Endothelial cell of umbilical vein (primary cell): Measurements from ENCODE around the gene TNFRSF1A. TPM values are rescaled to one million over a fixed set of nuclear protein-coding genes. Genes with fewer than 3 reads are reported as not detected.

Experiments
- BruUV-seq: library from RNA; stranded (reverse); fragments of 400-500 nt; replicated peaks from 2 replicates; lab custom pipeline; 2021; lab: Mats Ljungman, UMichigan
- CTCF ChIA-PET: fragments of 300-600, 350-600 bp; sonication (Branson Sonifier 250); formaldehyde crosslinking; loops from one replicate; lab custom pipeline; 2021; ENCODE audit warnings: antibody characterized with exemption, inconsistent platforms; lab: Charles Lee
- POLR2A ChIA-PET: fragments of 300-600, 350-600 bp; sonication (Branson Sonifier 250); formaldehyde crosslinking; loops from one replicate; lab custom pipeline; 2021; ENCODE audit warnings: antibody characterized with exemption, inconsistent platforms; lab: Charles Lee
- DNase-seq: peaks from one replicate; pipeline ENCODE4 v3.0.0-alpha.2; 2011; ENCODE audit warnings: low read depth, low spot score
- FAIRE-seq: peaks from 2 replicates; lab custom pipeline; 2011; peaks lifted over from hg19 to GRCh38; lab: Jason Lieb, UNC
- H2AFZ ChIP-seq: 2 replicates; pipeline ENCODE4 v1.6.0; 2012; ENCODE audit warnings: low read depth, low read length, control low read depth, inconsistent platforms
- H3K27ac ChIP-seq: 2 replicates; pipeline ENCODE4 v1.5.1; 2011; ENCODE audit warnings: low read depth, mild to moderate bottlenecking, control low read depth, low read length, moderate library complexity; ENCODE audit not compliant: insufficient read depth
- H3K27me3 ChIP-seq, 2 experiments: 2 replicates each; pipeline versions ENCODE4 v1.6.0 to v1.6.1; 2011; ENCODE audit warnings: low read length in 2 of 2, mixed read lengths in 1 of 2; ENCODE audit not compliant: control insufficient read depth in 2 of 2, insufficient read depth in 2 of 2
- H3K36me3 ChIP-seq, 2 experiments: 2 replicates in 1 of 2; 3 replicates in 1 of 2; pipeline ENCODE4 v1.5.1; 2011; ENCODE audit warnings: low read length in 2 of 2, mild to moderate bottlenecking in 1 of 2, moderate library complexity in 1 of 2; ENCODE audit not compliant: control insufficient read depth in 2 of 2, insufficient read depth in 2 of 2; ENCODE audit errors: extremely low read depth in 1 of 2
- H3K4me1 ChIP-seq: 3 replicates; pipeline ENCODE4 v1.5.1; 2011; ENCODE audit warnings: mild to moderate bottlenecking, low read length; ENCODE audit not compliant: control insufficient read depth, insufficient read depth; ENCODE audit errors: extremely low read depth
- H3K4me2 ChIP-seq: 2 replicates; pipeline ENCODE4 v1.6.1; 2011; ENCODE audit warnings: low read length, control low read depth, mixed read lengths; ENCODE audit not compliant: insufficient read depth
- H3K4me3 ChIP-seq, 3 experiments: fragments of 200-600 bp in 1 of 3; sonication (generic), shearing (Covaris generic) in 1 of 3; replicated peaks in 1 of 3; 2 replicates each; pipeline ENCODE4 v1.5.1; 2011 to 2016; ENCODE audit warnings: control low read depth in 3 of 3, low read length in 3 of 3, mild to moderate bottlenecking in 2 of 3, inconsistent platforms in 1 of 3, low read depth in 1 of 3, moderate library complexity in 1 of 3; ENCODE audit not compliant: insufficient read depth in 1 of 3
- H3K79me2 ChIP-seq: 2 replicates; pipeline ENCODE4 v1.6.0; 2012; ENCODE audit warnings: low read length, inconsistent platforms; ENCODE audit not compliant: control insufficient read depth, insufficient read depth
- H3K9ac ChIP-seq: replicated peaks from 2 replicates; pipeline ENCODE3; 2011; ENCODE audit warnings: low read length, control low read depth; ENCODE audit not compliant: insufficient read depth; ENCODE audit errors: extremely low read depth
- H3K9me1 ChIP-seq: replicated peaks from 3 replicates; pipeline ENCODE4 v1.6.0; 2011; ENCODE audit warnings: mild to moderate bottlenecking, low read length; ENCODE audit not compliant: control insufficient read depth, insufficient read depth; ENCODE audit errors: extremely low read depth
- H3K9me3 ChIP-seq: replicated peaks from 2 replicates; pipeline ENCODE4 v1.5.1; 2012; ENCODE audit warnings: low read length, inconsistent platforms; ENCODE audit not compliant: control insufficient read depth, insufficient read depth
- H4K20me1 ChIP-seq: replicated peaks from 2 replicates; pipeline ENCODE3; 2011; ENCODE audit warnings: mild to moderate bottlenecking, low read length; ENCODE audit not compliant: control insufficient read depth, insufficient read depth; ENCODE audit errors: extremely low read depth
- CTCF ChIP-seq, 2 donors: IDR thresholded peaks; 1 replicate in 1 of 2; 2 replicates in 1 of 2; pipeline ENCODE4 v1.5.1; 2011; ENCODE audit warnings: low read length in 2 of 2, mild to moderate bottlenecking in 2 of 2, moderate library complexity in 2 of 2, control low read depth in 1 of 2, inconsistent platforms in 1 of 2, low read depth in 1 of 2; ENCODE audit not compliant: insufficient read depth in 1 of 2; ENCODE audit errors: extremely low read depth in 1 of 2
- GATA2 ChIP-seq: IDR thresholded peaks from 2 replicates; pipeline ENCODE4 v1.7.0; 2011; ENCODE audit warnings: low read depth, mild to moderate bottlenecking, moderate library complexity, mixed read lengths, low read length; ENCODE audit not compliant: insufficient read length, insufficient read depth
- JUN ChIP-seq: IDR thresholded peaks from 2 replicates; pipeline ENCODE4 v1.6.1; 2011; ENCODE audit warnings: borderline replicate concordance, low read depth; ENCODE audit not compliant: insufficient read length, insufficient read depth
- MYC ChIP-seq: IDR thresholded peaks from one replicate; pipeline ENCODE4 v1.6.1; 2011; ENCODE audit warnings: mild to moderate bottlenecking, low read depth, low read length
- POLR2A ChIP-seq: IDR thresholded peaks from 2 replicates; pipeline ENCODE4 v1.6.1; 2012; ENCODE audit warnings: low read depth, mild to moderate bottlenecking, control low read depth, low read length
- POLR2AphosphoS5 ChIP-seq: IDR thresholded peaks from 2 replicates; pipeline ENCODE4 v1.6.1; 2012; ENCODE audit warnings: low read depth, mild to moderate bottlenecking, control low read depth, low read length, moderate library complexity; ENCODE audit not compliant: insufficient read depth
- dilution Hi-C: fragments of 300-500 bp; cut with MboI; formaldehyde crosslinking; loops from one replicate; pipeline ENCODE4 v1.15.0; 2019; ENCODE audit warnings: low sequenced_read_pairs; ENCODE audit not compliant: extremely low pct_ligation_motif_present
- intact Hi-C: fragments of 100-400 bp; cut with micrococcal nuclease; formaldehyde crosslinking; loops from one replicate; pipeline ENCODE4 v1.10.0; 2022
- polyA plus RNA-seq, 4 experiments: library from polyadenylated mRNA; depleted of rRNA in 3 of 4; stranded (reverse) in 3 of 4; unstranded in 1 of 4; fragments of >200 nt; gene quantifications; 2 replicates each; pipeline versions ENCODE4 v1.2.1 to v1.2.3, GENCODE V29; 2011 to 2012; ENCODE audit warnings: missing spikeins in 1 of 4
- total RNA-seq: library from RNA; stranded (reverse); gene quantifications from 2 replicates; pipeline ENCODE4 v1.2.3, GENCODE V29; 2021
- TF ChIP-seq, protein P1 (sequence below): IDR thresholded peaks from 2 replicates; pipeline ENCODE4 v1.6.1; 2011; ENCODE audit not compliant: insufficient read depth, insufficient read length

TNFRSF1A gene
- total and polyA plus RNA-seq, 2 donors (not counting 3 experiments of a cell fraction or from before 2014, with no cell fraction given), result 86.5 to 98.2 TPM

DNA sequence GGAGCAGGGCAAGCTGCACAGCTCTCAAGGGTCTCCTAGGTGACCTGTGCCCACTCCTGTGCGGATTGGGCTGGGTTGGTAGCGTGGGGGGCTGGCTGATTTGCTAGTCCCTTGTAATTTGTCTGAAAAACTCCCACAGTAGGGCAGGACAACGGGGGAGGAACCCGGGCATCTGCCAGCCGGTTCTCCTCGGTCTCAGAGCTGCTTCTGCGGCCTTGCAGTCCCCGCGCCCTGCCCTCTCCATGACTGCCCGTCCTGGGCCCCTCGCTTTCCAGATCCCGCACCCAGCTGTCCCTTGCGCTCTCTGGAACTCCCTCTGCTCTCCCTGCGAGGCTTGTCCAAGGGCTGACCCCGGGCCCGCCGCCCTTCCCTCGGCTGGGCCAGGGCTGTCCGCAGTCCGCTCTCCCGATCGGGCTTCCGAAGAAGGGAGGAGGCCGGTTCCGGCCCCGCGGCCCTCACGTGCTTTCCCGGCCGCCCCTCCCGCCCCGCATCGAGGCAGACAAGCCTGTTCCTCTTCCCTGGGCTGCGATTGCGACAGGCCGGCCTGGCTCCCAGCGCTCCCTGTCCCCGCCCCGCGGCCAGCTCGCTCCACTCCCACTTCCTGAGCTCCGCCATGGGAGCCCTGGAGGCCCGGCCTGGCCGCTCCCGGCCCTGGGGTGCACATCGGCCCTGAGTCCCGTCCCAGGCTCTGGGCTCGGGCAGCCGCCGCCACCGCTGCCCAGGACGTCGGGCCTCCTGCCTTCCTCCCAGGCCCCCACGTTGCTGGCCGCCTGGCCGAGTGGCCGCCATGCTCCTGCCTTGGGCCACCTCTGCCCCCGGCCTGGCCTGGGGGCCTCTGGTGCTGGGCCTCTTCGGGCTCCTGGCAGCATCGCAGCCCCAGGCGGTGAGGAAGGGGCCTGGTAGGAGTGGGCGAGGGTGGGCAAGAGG, 42.0 kb upstream of the TNFRSF1A start, which contains the start of gene LTBR:
Gene LTBR (plus strand): TSS at position 591 of the 927 bp plus-strand sequence. CDS start 197 bp downstream, at position 788.
- TF ChIP-seq, protein P1, sequence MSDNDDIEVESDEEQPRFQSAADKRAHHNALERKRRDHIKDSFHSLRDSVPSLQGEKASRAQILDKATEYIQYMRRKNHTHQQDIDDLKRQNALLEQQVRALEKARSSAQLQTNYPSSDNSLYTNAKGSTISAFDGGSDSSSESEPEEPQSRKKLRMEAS, result peak; percentile 47
- TF ChIP-seq GATA2 (no peak), POLR2A (peak; percentile 87), POLR2AphosphoS5 (peak; percentile 72), CTCF (IDR thresholded peaks at IDR 0.05; ENCODE audit: extremely low read depth in 1 of 2, insufficient read depth in 1 of 2, low read depth in 1 of 2, low read length in 2 of 2) (peak in 1 of 2 donors; percentile 5), MYC (no peak), JUN (no peak)
- TSS peak; percentile 48 for BruUV-seq
- H3K4me3 ChIP-seq, result peak within 1 kb of the TSS; percentile 48 to 73 (median 72)
- H3K4me2 ChIP-seq, result peak within 1 kb of the TSS; percentile 83
- H3K9ac ChIP-seq, result peak within 1 kb of the TSS; percentile 90
- peaks cover 9 to 19% of the 10 kb centered on the region in 2 experiments for H3K36me3 ChIP-seq
- H2AFZ ChIP-seq, result peak within 1 kb of the TSS; percentile 69
- peaks cover 20% of the 10 kb centered on the region for H3K79me2 ChIP-seq
- ChIA-PET POLR2A (interaction anchor here (1.4 to 1.9 kb wide), 2 partner anchors 47 to 87 kb away, joined by 5 to 7 read pairs; partner anchors contain the start of gene VAMP1), CTCF (interaction anchor here (0.7 to 3.4 kb wide), 13 partner anchors 10 to 154 kb away, joined by 3 to 20 read pairs (median 4); no protein-coding TSS in a partner anchor)
- H3K27ac ChIP-seq, result peak within 1 kb of the TSS; percentile 81
- H4K20me1 ChIP-seq, result no peaks in the 10 kb centered on the region
- dilution Hi-C loops (no loop called here), intact Hi-C loops (loop anchor here (1.0 kb wide), 3 partner anchors 48 to 68 kb away; partner anchors contain the start of gene TAPBPL)
- H3K4me1 ChIP-seq, result peaks cover 20% of the 10 kb centered on the region
- peak; percentile 88 for FAIRE-seq
- no peaks in the 10 kb centered on the region for H3K9me3 ChIP-seq
- no peaks in the 10 kb centered on the region for H3K27me3 ChIP-seq
- peak; percentile 89 for DNase-seq
- H3K9me1 ChIP-seq, result no peaks in the 10 kb centered on the region
